ENCODE results near the gene CDH22.

- TF ChIP-seq SRF (IDR thresholded peaks at IDR 0.05; ENCODE audit: low read depth in 2 of 2, low read length in 2 of 2) (no peak), CTCF (IDR thresholded peaks at IDR 0.05 in 2 of 3, conservative IDR thresholded peaks at IDR 0.05 in 1 of 3; ENCODE audit: control insufficient read depth in 2 of 3, extremely low read depth in 1 of 3, insufficient read depth in 1 of 3, low read depth in 3 of 3, low read length in 3 of 3) (no peak), PKNOX1 (IDR thresholded peaks at IDR 0.05) (no peak), RAD21 (IDR thresholded peaks at IDR 0.05; ENCODE audit: insufficient read depth, low read depth, low read length) (no peak), CUX1 (IDR thresholded peaks at IDR 0.05; ENCODE audit: insufficient replicate concordance, low read depth, low read length) (no peak), SP1 (IDR thresholded peaks at IDR 0.05; ENCODE audit: low read depth, low read length) (no peak)
These were observed 19.3 kb upstream of the CDH22 start for GRCh38 chr20:46327557-46327956.

Data from GM12878 (cell line).